ENCODE measurements around the gene FRMD5. TPM values are rescaled to one million over a fixed set of nuclear protein-coding genes. Genes with fewer than 3 reads are reported as not detected.

FRMD5 gene
- polyA plus RNA-seq, 2 of the 4 experiments (the other 2 are of a cell fraction), result 2.5 to 3.6 TPM

GRCh38 chr15:44064706-44065105, 130.4 kb downstream of the FRMD5 start:
- POLR2A ChIA-PET, result no interaction called here
- no peak for TF ChIP-seq NFE2L2 (conservative IDR thresholded peaks at IDR 0.05; ENCODE audit: low read length)
- TF ChIP-seq HMGXB4 (CRISPR knock-in tag; IDR thresholded peaks at IDR 0.05; ENCODE audit: borderline replicate concordance), result no peak
- no peak for TF ChIP-seq EHF (CRISPR knock-in tag; IDR thresholded peaks at IDR 0.05)
- TF ChIP-seq MAZ (IDR thresholded peaks at IDR 0.05; ENCODE audit: borderline replicate concordance, low read depth, low read length), result no peak
- no peak for TF ChIP-seq SMC3 (IDR thresholded peaks at IDR 0.05)
- TF ChIP-seq MAX (IDR thresholded peaks at IDR 0.05), result no peak
- no peak for TF ChIP-seq RNF2 (IDR thresholded peaks at IDR 0.05; ENCODE audit: borderline replicate concordance, low read depth)
- TF ChIP-seq ZFP36 (IDR thresholded peaks at IDR 0.05; ENCODE audit: borderline replicate concordance, partially characterized antibody), result no peak
- TF ChIP-seq REST (IDR thresholded peaks at IDR 0.05), result no peak
- TF ChIP-seq PHF8 (IDR thresholded peaks at IDR 0.05; ENCODE audit: borderline replicate concordance, low read depth), result no peak
- no peak for TF ChIP-seq HOXA7 (CRISPR knock-in tag; IDR thresholded peaks at IDR 0.05)
- no peak for TF ChIP-seq RCOR1 (IDR thresholded peaks at IDR 0.05; ENCODE audit: low read depth, low read length)
- no peak for TF ChIP-seq EHMT2 (IDR thresholded peaks at IDR 0.05; ENCODE audit: low read depth)
- no peak for TF ChIP-seq FOSB (CRISPR knock-in tag; IDR thresholded peaks at IDR 0.05)
- TF ChIP-seq USF2 (IDR thresholded peaks at IDR 0.05), result no peak
- no peak for TF ChIP-seq RARB (CRISPR knock-in tag; IDR thresholded peaks at IDR 0.05)
- TF ChIP-seq ESRRA (IDR thresholded peaks at IDR 0.05; ENCODE audit: borderline replicate concordance, low read length), result no peak
- DNase-seq (ENCODE audit: low read depth in 1 of 2, low spot score in 1 of 2), result no peak
- CTCF ChIA-PET, result interaction anchor here (0.8 to 2.7 kb wide), 4 partner anchors 99 to 162 kb away, joined by 3 to 8 read pairs (median 4); no protein-coding TSS in a partner anchor
- Histone ChIP-seq H3K27ac (no peak overlapping the region), H3K9me3 (no peaks in the 10 kb centered on the region), H3K4me3 (no peak overlapping the region), H3K4me2 (no peak overlapping the region), H3K4me1 (no peaks in the 10 kb centered on the region)
- no peak for ATAC-seq
- 89% methylated on average over 1 of the region's 1 CpG for whole genome bisulfite sequencing (ENCODE audit: missing lambda C conversion rate)
- FAIRE-seq, result no peak

- POLR2A ChIA-PET, result no interaction called here
- 86% methylated on average over 2 of the region's 2 CpGs for WGBS (ENCODE audit: missing lambda C conversion rate)
- FAIRE-seq (no peak), ATAC-seq (no peak), DNase-seq (ENCODE audit: low read depth in 1 of 2, low spot score in 1 of 2) (no peak)
- no peak overlapping the region for H3K4me2 ChIP-seq
- no peak overlapping the region for H3K27ac ChIP-seq
- no peaks in the 10 kb centered on the region for H3K4me1 ChIP-seq
- H3K9me3 ChIP-seq, result no peaks in the 10 kb centered on the region
- CTCF ChIA-PET, result interaction anchor here (1.5 to 1.6 kb wide), 2 partner anchors 8 to 72 kb away, joined by 4 to 5 read pairs; no protein-coding TSS in a partner anchor
- H3K4me3 ChIP-seq, result no peak overlapping the region
- TF ChIP-seq HOXB5 (CRISPR knock-in tag; IDR thresholded peaks at IDR 0.05) (no peak), NR3C1 (IDR thresholded peaks at IDR 0.05) (no peak), EP300 (IDR thresholded peaks at IDR 0.05) (no peak), FOSL2 (IDR thresholded peaks at IDR 0.05) (no peak), FOSL2 (CRISPR knock-in tag; IDR thresholded peaks at IDR 0.05) (no peak), POLR2AphosphoS2 (conservative IDR thresholded peaks at IDR 0.05; ENCODE audit: low read length) (no peak), HES2 (IDR thresholded peaks at IDR 0.05) (no peak), CHD2 (IDR thresholded peaks at IDR 0.05; ENCODE audit: low read length, partially characterized antibody) (no peak), REST (IDR thresholded peaks at IDR 0.05) (no peak), POLR2A (IDR thresholded peaks at IDR 0.05; ENCODE audit: low read length) (no peak), RARB (CRISPR knock-in tag; IDR thresholded peaks at IDR 0.05) (no peak)
Observed at GRCh38 chr15:44058126-44058525, 136.9 kb downstream of the FRMD5 start.
